Transverse colon (tissue), 3 donors: ENCODE results near the gene NCBP3.

Experiments
- CTCF ChIP-seq, 5 experiments: fragments of 200-600 bp in 3 of 5; fragments of 450-650 bp in 2 of 5; sonication (generic) in 3 of 5; IDR thresholded peaks; 1 replicate in 2 of 5; 2 replicates in 3 of 5; pipeline ENCODE4 v1.5.1; 2016 to 2017; ENCODE audit warnings: antibody characterized with exemption in 5 of 5, inconsistent platforms in 3 of 5, mild to moderate bottlenecking in 2 of 5, moderate library complexity in 1 of 5
- EP300 ChIP-seq: sonication (generic); formaldehyde crosslinking; IDR thresholded peaks from one replicate; pipeline ENCODE4 v1.6.1; 2017; ENCODE audit warnings: antibody characterized with exemption, low read depth

GRCh38 chr17:3802461-3803307, 43.4 kb downstream of the NCBP3 start:
- TF ChIP-seq EP300 (no peak), CTCF (IDR thresholded peaks at IDR 0.05) (no peak)
